PC-3 (cell line): ENCODE measurements around the gene INO80B. TPM values are rescaled to one million over a fixed set of nuclear protein-coding genes. Genes with fewer than 3 reads are reported as not detected.

Experiments used
- ATAC-seq: fragments of 200-7000 bp; cut with Tn5 transposase; 2 replicates; pipeline ENCODE4 v1.9.1; 2020; ENCODE audit warnings: mild to moderate bottlenecking, moderate library complexity
- BruUV-seq: library from RNA; stranded (reverse); fragments of 400-500 nt; replicated peaks from 2 replicates; lab custom pipeline; 2021; lab: Mats Ljungman, UMichigan
- CTCF ChIA-PET: fragments of 300-600 bp; sonication (Branson Sonifier 250); formaldehyde crosslinking; loops from one replicate; lab custom pipeline; 2022; ENCODE audit warnings: antibody characterized with exemption; lab: Charles Lee
- POLR2A ChIA-PET: fragments of 300-600 bp; sonication (Branson Sonifier 250); formaldehyde crosslinking; loops from one replicate; lab custom pipeline; 2022; ENCODE audit warnings: antibody characterized with exemption; ENCODE audit not compliant: unreplicated experiment; lab: Charles Lee
- DNase-seq: peaks from one replicate; pipeline ENCODE4 v3.0.0-alpha.2; 2015
- H2AFZ ChIP-seq: fragments of 300-600 bp; sonication (generic); 2 replicates; pipeline ENCODE4 v1.6.0; 2016; ENCODE audit warnings: antibody characterized with exemption, low read length
- H3F3A ChIP-seq: fragments of 300-600 bp; sonication (generic); one replicate; pipeline ENCODE4 v1.6.0; 2017; ENCODE audit warnings: antibody characterized with exemption, low read length, control low read depth, mild to moderate bottlenecking; ENCODE audit not compliant: unreplicated experiment
- H3K27ac ChIP-seq: fragments of 300-600 bp; sonication (generic); 2 replicates; pipeline ENCODE4 v1.5.1; 2016; ENCODE audit warnings: mild to moderate bottlenecking, low read length
- H3K27me3 ChIP-seq: fragments of 300-600 bp; sonication (generic); 2 replicates; pipeline ENCODE4 v1.6.1; 2016; ENCODE audit warnings: low read length, mixed read lengths
- H3K36me3 ChIP-seq: fragments of 300-600 bp; sonication (generic); 2 replicates; pipeline ENCODE4 v1.6.1; 2016; ENCODE audit warnings: low read depth, mixed run types, low read length, mixed read lengths
- H3K4me1 ChIP-seq: fragments of 300-600 bp; sonication (generic); 2 replicates; pipeline ENCODE4 v1.5.1; 2016; ENCODE audit warnings: low read length; ENCODE audit not compliant: insufficient read depth
- H3K4me2 ChIP-seq: fragments of 300-600 bp; sonication (generic); 2 replicates; pipeline ENCODE4 v1.6.0; 2016; ENCODE audit warnings: low read length
- H3K4me3 ChIP-seq: fragments of 300-600 bp; sonication (generic); 2 replicates; pipeline ENCODE4 v1.5.1; 2016; ENCODE audit warnings: mild to moderate bottlenecking, low read length, mixed read lengths
- H3K79me2 ChIP-seq: fragments of 300-600 bp; sonication (generic); 2 replicates; pipeline ENCODE4 v1.6.1; 2017; ENCODE audit warnings: low read length, mixed read lengths
- H3K9ac ChIP-seq: fragments of 300-600 bp; sonication (generic); 2 replicates; pipeline ENCODE4 v1.6.0; 2016; ENCODE audit warnings: mild to moderate bottlenecking, low read length
- H3K9me2 ChIP-seq: fragments of 300-600 bp; sonication (generic); replicated peaks from 2 replicates; pipeline ENCODE4 v1.6.1; 2016; ENCODE audit warnings: mixed run types, low read length, mixed read lengths
- H3K9me3 ChIP-seq: fragments of 300-600 bp; sonication (generic); 2 replicates; pipeline ENCODE4 v1.6.1; 2016; ENCODE audit warnings: low read length, mixed read lengths
- H4K20me1 ChIP-seq: fragments of 300-600 bp; sonication (generic); 2 replicates; pipeline ENCODE4 v1.6.1; 2016; ENCODE audit warnings: low read length, mixed read lengths
- EZH2 ChIP-seq: fragments of 300-600 bp; sonication (generic); IDR thresholded peaks from one replicate; pipeline ENCODE4 v1.6.1; 2017; ENCODE audit warnings: antibody characterized with exemption, mild to moderate bottlenecking, low read length; ENCODE audit not compliant: unreplicated experiment
- EZH2phosphoT487 ChIP-seq: fragments of 300-600 bp; sonication (generic); IDR thresholded peaks from 2 replicates; pipeline ENCODE4 v1.6.1; 2018; ENCODE audit warnings: mild to moderate bottlenecking, antibody characterized with exemption, low read length, borderline replicate concordance
- intact Hi-C: fragments of 100-400 bp; cut with micrococcal nuclease; formaldehyde crosslinking; loops from 2 replicates; pipeline ENCODE4 v1.9.0; 2023
- total RNA-seq: library from RNA; depleted of rRNA; stranded (reverse); fragments of >200 nt; gene quantifications from 2 replicates; pipeline ENCODE4 v1.2.3, GENCODE V29; 2014
- TF ChIP-seq, protein P1 (sequence below): fragments of 300-600 bp; sonication (generic); conservative IDR thresholded peaks from 2 replicates; pipeline ENCODE4 v1.5.1; 2017; ENCODE audit warnings: antibody characterized with exemption, low read depth, mild to moderate bottlenecking, low read length

The INO80B gene
- total RNA-seq, 1 experiment from 2014 or later = 26.2 TPM

DNA sequence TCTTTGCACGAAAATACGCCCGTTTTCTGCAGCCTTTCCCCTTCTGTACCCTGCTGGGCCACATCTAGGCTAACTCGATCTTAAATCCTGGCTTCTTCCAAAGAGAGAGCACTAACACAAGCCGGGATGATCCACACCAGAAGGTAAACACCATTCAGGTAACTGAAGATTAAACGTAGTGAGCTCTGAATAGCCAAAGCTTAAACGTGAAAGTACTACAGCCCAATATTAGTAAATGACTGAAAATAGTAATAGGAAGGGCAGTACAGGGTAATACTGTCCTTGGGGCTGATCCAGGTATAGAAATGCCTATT lies 18.0 kb downstream of the INO80B start:
- intact Hi-C loops = no loop called here
- Histone ChIP-seq H3K36me3 (peaks cover 11% of the 10 kb centered on the region), H3K9ac (peak overlapping the region; percentile 84), H2AFZ (peak overlapping the region; percentile 89), H3K4me1 (peaks cover 14% of the 10 kb centered on the region), H3K4me2 (peak overlapping the region; percentile 82), H3K79me2 (peaks cover 9% of the 10 kb centered on the region), H3K4me3 (peak overlapping the region; percentile 79), H3K9me3 (no peaks in the 10 kb centered on the region), H4K20me1 (no peaks in the 10 kb centered on the region), H3K27me3 (no peaks in the 10 kb centered on the region), H3F3A (peaks cover 10% of the 10 kb centered on the region), H3K9me2 (no peaks in the 10 kb centered on the region), H3K27ac (peak overlapping the region; percentile 80)
- BruUV-seq = TSS peak; percentile 92
- TF ChIP-seq, protein P1, sequence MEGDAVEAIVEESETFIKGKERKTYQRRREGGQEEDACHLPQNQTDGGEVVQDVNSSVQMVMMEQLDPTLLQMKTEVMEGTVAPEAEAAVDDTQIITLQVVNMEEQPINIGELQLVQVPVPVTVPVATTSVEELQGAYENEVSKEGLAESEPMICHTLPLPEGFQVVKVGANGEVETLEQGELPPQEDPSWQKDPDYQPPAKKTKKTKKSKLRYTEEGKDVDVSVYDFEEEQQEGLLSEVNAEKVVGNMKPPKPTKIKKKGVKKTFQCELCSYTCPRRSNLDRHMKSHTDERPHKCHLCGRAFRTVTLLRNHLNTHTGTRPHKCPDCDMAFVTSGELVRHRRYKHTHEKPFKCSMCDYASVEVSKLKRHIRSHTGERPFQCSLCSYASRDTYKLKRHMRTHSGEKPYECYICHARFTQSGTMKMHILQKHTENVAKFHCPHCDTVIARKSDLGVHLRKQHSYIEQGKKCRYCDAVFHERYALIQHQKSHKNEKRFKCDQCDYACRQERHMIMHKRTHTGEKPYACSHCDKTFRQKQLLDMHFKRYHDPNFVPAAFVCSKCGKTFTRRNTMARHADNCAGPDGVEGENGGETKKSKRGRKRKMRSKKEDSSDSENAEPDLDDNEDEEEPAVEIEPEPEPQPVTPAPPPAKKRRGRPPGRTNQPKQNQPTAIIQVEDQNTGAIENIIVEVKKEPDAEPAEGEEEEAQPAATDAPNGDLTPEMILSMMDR = no peak
- TF ChIP-seq EZH2phosphoT487 = no peak
- TF ChIP-seq EZH2 = no peak
- DNase-seq = no peak
- ChIA-PET CTCF (no interaction called here), POLR2A (no interaction called here)
- peak; percentile 9 for ATAC-seq

DNA sequence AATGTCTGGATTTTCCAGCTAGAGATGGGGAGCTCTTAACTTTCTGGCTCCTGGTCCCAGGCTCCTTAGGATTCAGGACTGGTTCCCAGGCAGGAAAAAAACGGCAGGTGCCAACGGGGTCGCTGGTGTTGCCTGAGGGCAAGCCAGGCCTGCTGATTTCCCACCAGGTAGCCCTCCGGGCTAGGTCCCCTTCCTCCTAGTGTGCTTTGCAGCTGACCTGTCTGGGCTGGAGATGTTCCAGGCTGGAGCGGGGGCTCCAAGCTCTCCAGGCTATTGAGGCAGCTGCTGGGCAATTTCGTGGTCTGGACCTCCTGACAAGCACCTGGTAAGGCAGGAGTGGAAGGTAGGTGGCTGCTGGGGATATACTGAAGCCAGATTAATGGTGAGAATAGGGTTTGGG lies 19.6 kb downstream of the INO80B start:
- Histone ChIP-seq H3F3A (peaks cover 10% of the 10 kb centered on the region), H3K4me1 (peaks cover 14% of the 10 kb centered on the region), H4K20me1 (no peaks in the 10 kb centered on the region), H3K9me2 (no peaks in the 10 kb centered on the region), H3K79me2 (peaks cover 13% of the 10 kb centered on the region), H2AFZ (no peak overlapping the region), H3K36me3 (peaks cover 13% of the 10 kb centered on the region), H3K4me2 (no peak overlapping the region), H3K9ac (no peak overlapping the region), H3K27me3 (no peaks in the 10 kb centered on the region), H3K27ac (no peak overlapping the region), H3K9me3 (no peaks in the 10 kb centered on the region), H3K4me3 (no peak overlapping the region)
- CTCF ChIA-PET = interaction anchor here (0.7 kb wide), 1 partner anchor 40 kb away, joined by 7 read pairs; no protein-coding TSS in a partner anchor
- POLR2A ChIA-PET = interaction anchor here (0.6 kb wide), 1 partner anchor 34 kb away, joined by 19 read pairs; no protein-coding TSS in a partner anchor
- intact Hi-C loops = no loop called here
- TF ChIP-seq, protein P1 = no peak
- TF ChIP-seq EZH2phosphoT487 (no peak), EZH2 (no peak)
- no TSS peak for BruUV-seq
- ATAC-seq (no peak), DNase-seq (no peak)

DNA sequence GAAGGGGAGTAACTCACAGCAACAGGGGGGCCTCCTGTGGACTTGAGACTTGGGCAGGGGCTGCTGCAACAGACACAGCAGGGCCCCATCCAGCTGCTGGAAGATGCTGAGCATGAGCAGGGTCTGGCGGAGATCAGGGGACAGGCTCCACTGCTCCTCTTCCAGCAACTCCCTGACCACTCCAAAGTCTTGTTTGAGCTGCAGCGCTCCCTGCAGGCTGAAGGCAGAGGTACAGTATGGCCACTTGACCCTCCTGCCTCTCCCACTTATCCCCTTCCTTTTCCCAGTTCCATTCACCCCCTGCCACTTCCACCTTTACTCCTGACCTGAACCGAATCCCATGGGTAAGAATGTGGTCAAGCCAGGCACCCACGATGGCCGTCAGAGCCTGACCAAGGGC lies 20.0 kb downstream of the INO80B start:
- ATAC-seq (no peak), DNase-seq (no peak)
- peaks cover 13% of the 10 kb centered on the region for H3K36me3 ChIP-seq
- peaks cover 10% of the 10 kb centered on the region for H3F3A ChIP-seq
- no peaks in the 10 kb centered on the region for H3K9me3 ChIP-seq
- ChIA-PET CTCF (no interaction called here), POLR2A (no interaction called here)
- no peaks in the 10 kb centered on the region for H4K20me1 ChIP-seq
- no peak overlapping the region for H3K9ac ChIP-seq
- no peak overlapping the region for H3K4me2 ChIP-seq
- H3K27ac ChIP-seq = no peak overlapping the region
- intact Hi-C loops = no loop called here
- no peaks in the 10 kb centered on the region for H3K27me3 ChIP-seq
- H2AFZ ChIP-seq = no peak overlapping the region
- peaks cover 14% of the 10 kb centered on the region for H3K4me1 ChIP-seq
- TF ChIP-seq, protein P1 = peak; percentile 51
- TF ChIP-seq EZH2phosphoT487 (no peak), EZH2 (no peak)
- peaks cover 17% of the 10 kb centered on the region for H3K79me2 ChIP-seq
- no peaks in the 10 kb centered on the region for H3K9me2 ChIP-seq
- no TSS peak for BruUV-seq
- no peak overlapping the region for H3K4me3 ChIP-seq
